GM03348 (cell line): ENCODE data around the gene MOGAT1.
A peak's percentile ranks its signal among the peaks of the same experiment; 100 is the strongest.
"Not testable (repeated sequence)": the region's sequence is repeated elsewhere in the genome, so short reads cannot be mapped to it uniquely, and the experiment has no call there.

Experiments
- DNase-seq: peaks from one replicate; pipeline ENCODE4 v3.0.0; 2012; ENCODE audit warnings: low spot score

Gene MOGAT1

GRCh38 chr2:222670191-222671038, 1.0 kb upstream of the MOGAT1 start:
- no peak for DNase-seq

GRCh38 chr2:222672068-222672401, 577 bp downstream of the MOGAT1 start:
- DNase-seq = no peak

GRCh38 chr2:222673273-222673672, 1.8 kb downstream of the MOGAT1 start:
- no peak for DNase-seq

- no peak for DNase-seq
Measured at GRCh38 chr2:222673883-222674282, 2.4 kb downstream of the MOGAT1 start.

GRCh38 chr2:222677981-222678380, 6.5 kb downstream of the MOGAT1 start:
- no peak for DNase-seq

- no peak for DNase-seq
Measured at GRCh38 chr2:222683805-222684204, 12.3 kb downstream of the MOGAT1 start.

GRCh38 chr2:222686086-222686750, 14.8 kb downstream of the MOGAT1 start:
- DNase-seq = no peak

GRCh38 chr2:222688917-222689316, 17.5 kb downstream of the MOGAT1 start:
- peak; percentile 24 for DNase-seq

- no peak for DNase-seq
Measured at GRCh38 chr2:222689322-222689721, 17.9 kb downstream of the MOGAT1 start.

- DNase-seq = peak; percentile 91
Measured at GRCh38 chr2:222690564-222691200, 19.2 kb downstream of the MOGAT1 start.

- DNase-seq = not testable (repeated sequence)
Measured at GRCh38 chr2:222693413-222693812, 22.0 kb downstream of the MOGAT1 start.

GRCh38 chr2:222693837-222694236, 22.4 kb downstream of the MOGAT1 start:
- DNase-seq = peak; percentile 22

GRCh38 chr2:222698276-222698675, 26.8 kb downstream of the MOGAT1 start:
- no peak for DNase-seq

GRCh38 chr2:222701233-222701632, 29.8 kb downstream of the MOGAT1 start:
- DNase-seq = no peak

GRCh38 chr2:222701721-222702131, 30.3 kb downstream of the MOGAT1 start:
- no peak for DNase-seq

- DNase-seq = no peak
Measured at GRCh38 chr2:222703091-222703490, 31.6 kb downstream of the MOGAT1 start.

- peak; percentile 47 for DNase-seq
Measured at GRCh38 chr2:222703886-222704285, 32.4 kb downstream of the MOGAT1 start.

- no peak for DNase-seq
Measured at GRCh38 chr2:222706616-222707015, 35.2 kb downstream of the MOGAT1 start.

- no peak for DNase-seq
Measured at GRCh38 chr2:222707102-222707688, 35.7 kb downstream of the MOGAT1 start.

GRCh38 chr2:222707689-222708273, 36.3 kb downstream of the MOGAT1 start:
- peak; percentile 10 for DNase-seq

GRCh38 chr2:222708274-222708710, 36.8 kb downstream of the MOGAT1 start:
- DNase-seq = peak; percentile 66
